NT2/D1 (cell line): ENCODE measurements around the gene SERP1.

Experiments
- DNase-seq: peaks from one replicate; pipeline ENCODE4 v3.0.0-alpha.2; 2011; ENCODE audit warnings: low read depth, low spot score
- H3K27me3 ChIP-seq: 2 replicates; pipeline ENCODE4 v1.6.0; 2011; ENCODE audit warnings: mild to moderate bottlenecking; ENCODE audit not compliant: insufficient read length, insufficient read depth
- H3K36me3 ChIP-seq: 2 replicates; pipeline ENCODE4 v1.6.1; 2011; ENCODE audit warnings: mild to moderate bottlenecking, low read length, mixed read lengths; ENCODE audit not compliant: insufficient read depth, insufficient read length
- H3K4me1 ChIP-seq: 2 replicates; pipeline ENCODE4 v1.5.1; 2011; ENCODE audit not compliant: insufficient read depth, insufficient read length
- H3K4me3 ChIP-seq: 2 replicates; pipeline ENCODE4 v1.5.1; 2011; ENCODE audit warnings: low read depth; ENCODE audit not compliant: insufficient read length
- H3K9ac ChIP-seq: 2 replicates; pipeline ENCODE4 v1.6.0; 2011; ENCODE audit warnings: low read depth; ENCODE audit not compliant: insufficient read length
- H3K9me3 ChIP-seq: 2 replicates; pipeline ENCODE4 v1.5.1; 2011; ENCODE audit warnings: mild to moderate bottlenecking, low read length; ENCODE audit not compliant: insufficient read depth
- SUZ12 ChIP-seq: IDR thresholded peaks from 2 replicates; pipeline ENCODE4 v1.6.1; 2011; ENCODE audit not compliant: insufficient read length, insufficient read depth; ENCODE audit errors: extremely low read depth
- YY1 ChIP-seq: IDR thresholded peaks from 2 replicates; pipeline ENCODE4 v1.6.1; 2011; ENCODE audit not compliant: insufficient read length, insufficient read depth
- ZNF274 ChIP-seq: IDR thresholded peaks from 2 replicates; pipeline ENCODE4 v1.6.1; 2011; ENCODE audit warnings: mild to moderate bottlenecking, low read depth, low read length

The SERP1 gene

DNA sequence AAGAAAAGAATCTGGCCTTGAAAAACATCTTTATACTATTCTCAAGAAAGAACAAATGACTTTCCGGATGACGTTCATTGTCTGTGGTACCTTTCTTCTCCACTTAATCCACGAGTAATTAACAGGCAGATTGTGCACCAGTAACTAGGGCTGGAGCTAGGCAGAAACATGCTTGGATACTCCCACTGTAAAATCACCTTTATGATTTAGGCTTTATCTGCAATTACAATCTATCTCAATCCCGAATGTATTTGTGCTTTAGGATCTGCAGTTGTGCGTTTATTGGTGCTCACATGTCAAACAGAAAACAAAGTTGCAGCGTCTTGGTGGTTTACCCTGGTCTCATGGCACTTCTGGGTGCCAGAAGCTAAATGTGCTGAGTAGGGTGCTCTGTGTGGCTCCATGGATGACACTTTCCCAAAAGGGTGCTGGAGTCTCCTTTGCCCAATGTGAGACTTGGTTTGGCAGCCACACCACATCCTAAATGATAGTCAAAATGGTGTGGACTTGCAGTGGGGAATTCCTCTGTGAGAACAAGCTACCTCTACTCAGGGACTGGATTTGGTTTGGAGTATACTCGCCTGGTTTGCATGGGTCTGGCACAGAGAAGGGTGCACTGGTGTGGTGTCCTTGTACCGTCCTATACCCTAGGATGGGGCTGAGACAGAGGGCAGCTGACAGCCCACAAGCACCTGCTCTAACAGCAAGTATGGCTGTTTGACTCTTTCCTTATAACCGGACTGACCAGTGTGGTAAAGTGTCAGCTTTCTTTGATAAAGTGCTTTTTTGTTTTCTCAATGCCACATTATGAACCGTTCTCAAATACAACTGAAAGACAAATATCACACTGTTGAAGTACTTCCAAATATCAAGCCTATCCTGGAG, 7.7 kb downstream of the SERP1 start:
- Histone ChIP-seq H3K4me3 (no peak overlapping the region), H3K27me3 (no peaks in the 10 kb centered on the region), H3K36me3 (peaks cover 23% of the 10 kb centered on the region), H3K9ac (no peak overlapping the region), H3K4me1 (no peaks in the 10 kb centered on the region), H3K9me3 (no peaks in the 10 kb centered on the region)
- DNase-seq, result no peak
- TF ChIP-seq YY1 (no peak), ZNF274 (no peak), SUZ12 (no peak)

- H3K9me3 ChIP-seq, result no peaks in the 10 kb centered on the region
- H3K4me1 ChIP-seq, result no peaks in the 10 kb centered on the region
- no peak overlapping the region for H3K9ac ChIP-seq
- no peak overlapping the region for H3K4me3 ChIP-seq
- no peaks in the 10 kb centered on the region for H3K27me3 ChIP-seq
- no peaks in the 10 kb centered on the region for H3K36me3 ChIP-seq
- TF ChIP-seq ZNF274 (no peak), SUZ12 (no peak), YY1 (no peak)
- DNase-seq, result no peak
Measured at GRCh38 chr3:150535204-150535603, 11.1 kb downstream of the SERP1 start.

DNA sequence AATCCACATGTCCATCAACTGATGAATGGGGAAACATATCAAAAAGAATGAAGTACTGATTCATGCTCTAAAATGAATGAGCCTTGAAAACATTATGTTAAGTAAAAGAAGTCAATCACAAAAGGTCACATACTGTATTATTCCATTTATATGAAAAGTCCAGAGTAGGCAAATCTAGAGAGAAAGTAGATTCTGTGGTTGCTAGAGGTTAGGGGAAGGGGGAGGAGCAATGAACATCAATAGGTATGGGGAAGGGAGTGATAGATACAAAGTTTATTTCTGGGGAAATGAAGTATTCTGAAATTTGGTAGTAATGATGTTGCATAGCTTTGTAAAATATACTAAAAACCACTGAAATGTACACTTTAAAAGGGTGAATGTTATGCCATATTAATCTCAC, 14.5 kb downstream of the SERP1 start:
- no peak for TF ChIP-seq ZNF274
- no peak for TF ChIP-seq SUZ12
- TF ChIP-seq YY1, result no peak
- no peak for DNase-seq
- Histone ChIP-seq H3K27me3 (no peaks in the 10 kb centered on the region), H3K9me3 (no peaks in the 10 kb centered on the region), H3K36me3 (no peaks in the 10 kb centered on the region), H3K4me1 (no peaks in the 10 kb centered on the region), H3K4me3 (no peak overlapping the region), H3K9ac (no peak overlapping the region)

GRCh38 chr3:150528354-150528797, 17.9 kb downstream of the SERP1 start:
- no peaks in the 10 kb centered on the region for H3K9me3 ChIP-seq
- H3K4me1 ChIP-seq, result no peaks in the 10 kb centered on the region
- TF ChIP-seq YY1, result no peak
- TF ChIP-seq ZNF274, result no peak
- no peak for TF ChIP-seq SUZ12
- H3K9ac ChIP-seq, result no peak overlapping the region
- DNase-seq, result no peak
- no peak overlapping the region for H3K4me3 ChIP-seq
- H3K36me3 ChIP-seq, result no peaks in the 10 kb centered on the region
- H3K27me3 ChIP-seq, result no peaks in the 10 kb centered on the region

DNA sequence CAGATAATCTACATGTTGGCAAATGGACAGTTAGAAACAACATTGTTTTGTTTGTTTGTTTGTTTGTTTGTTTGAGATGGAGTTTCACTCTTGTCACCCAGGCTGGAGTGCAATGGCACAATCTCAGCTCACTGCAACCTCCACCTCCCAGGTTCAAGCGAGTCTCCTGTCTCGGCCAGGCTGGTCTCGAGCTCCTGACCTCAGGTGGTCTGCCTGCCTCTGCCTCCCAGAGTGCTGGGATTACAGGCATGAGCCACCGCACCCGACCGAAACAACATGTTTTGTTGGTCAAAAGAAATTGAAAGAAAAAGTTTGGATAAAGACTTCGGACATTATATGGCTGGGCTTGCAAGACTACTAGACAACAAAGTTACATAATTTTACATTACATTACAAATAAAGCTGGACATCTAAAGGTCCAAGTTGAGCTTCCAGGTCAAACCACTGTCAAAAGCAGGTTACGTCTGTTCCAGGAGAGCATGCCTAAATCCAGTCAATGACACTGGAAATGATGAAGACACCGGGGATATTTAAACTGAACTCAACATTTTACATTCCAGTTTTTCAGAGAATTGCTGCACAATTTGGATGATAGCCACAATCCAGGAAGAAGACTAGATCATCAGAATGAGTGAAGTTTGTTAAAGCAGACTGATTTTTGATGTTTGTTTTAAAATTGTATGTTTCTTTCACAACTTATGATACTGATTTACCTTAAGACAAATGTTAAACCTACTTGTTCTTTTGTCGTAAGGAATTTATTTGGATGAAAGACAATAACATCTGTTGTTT, 18.6 kb downstream of the SERP1 start:
- Histone ChIP-seq H3K4me1 (no peaks in the 10 kb centered on the region), H3K27me3 (no peaks in the 10 kb centered on the region), H3K9me3 (no peaks in the 10 kb centered on the region), H3K9ac (no peak overlapping the region), H3K4me3 (no peak overlapping the region), H3K36me3 (no peaks in the 10 kb centered on the region)
- TF ChIP-seq ZNF274 (no peak), YY1 (no peak), SUZ12 (no peak)
- no peak for DNase-seq

DNA sequence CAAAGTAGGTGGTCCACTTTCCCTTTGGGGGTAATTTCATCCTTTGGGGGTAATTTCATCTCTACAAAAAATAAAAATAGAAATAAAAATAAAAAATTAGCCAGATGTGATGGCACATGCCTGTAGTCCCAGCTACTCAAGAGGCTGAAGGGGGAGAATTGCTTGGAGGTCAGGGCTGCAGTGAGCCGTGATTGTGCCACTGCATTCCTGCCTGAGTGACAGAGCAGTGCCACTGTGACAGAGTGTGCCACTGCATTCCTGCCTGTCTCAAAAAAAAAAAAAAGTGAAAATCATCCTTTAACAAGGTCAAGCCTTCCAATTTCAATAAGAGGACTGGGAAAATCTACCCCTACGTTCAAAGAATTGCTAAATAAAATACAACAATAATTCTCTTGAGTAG, 22.8 kb downstream of the SERP1 start:
- H3K4me1 ChIP-seq, result no peaks in the 10 kb centered on the region
- no peaks in the 10 kb centered on the region for H3K36me3 ChIP-seq
- no peak for DNase-seq
- H3K9ac ChIP-seq, result no peak overlapping the region
- no peak overlapping the region for H3K4me3 ChIP-seq
- H3K9me3 ChIP-seq, result peaks cover under 1% of the 10 kb centered on the region; the same call in 1 of the 2 replicates
- no peaks in the 10 kb centered on the region for H3K27me3 ChIP-seq
- TF ChIP-seq YY1 (no peak), SUZ12 (no peak), ZNF274 (no peak)

DNA sequence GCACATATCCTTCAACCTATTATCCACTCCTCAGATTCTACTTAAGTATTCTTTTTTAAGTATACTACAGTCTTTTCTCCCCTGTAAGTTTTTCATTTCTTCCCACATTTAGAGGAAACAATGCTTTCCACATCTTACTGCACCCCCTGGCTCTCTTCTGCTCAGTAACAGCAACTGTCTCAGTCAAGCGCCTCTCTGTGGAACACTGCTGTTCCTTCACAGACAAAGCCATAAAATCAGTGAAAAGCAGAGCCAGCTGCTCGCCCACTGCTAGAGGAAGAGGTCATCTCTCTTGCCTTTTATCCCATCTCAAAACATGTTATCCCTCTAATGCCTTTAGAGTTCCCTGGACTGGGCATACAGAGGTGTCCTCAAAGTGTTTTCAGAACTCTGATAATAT, 24.8 kb downstream of the SERP1 start:
- Histone ChIP-seq H3K36me3 (no peaks in the 10 kb centered on the region), H3K4me1 (no peaks in the 10 kb centered on the region), H3K9ac (no peak overlapping the region), H3K9me3 (peaks cover 19% of the 10 kb centered on the region), H3K4me3 (no peak overlapping the region), H3K27me3 (no peaks in the 10 kb centered on the region)
- DNase-seq, result no peak
- TF ChIP-seq ZNF274 (no peak), SUZ12 (no peak), YY1 (no peak)
